GM23338 (cell line): ENCODE measurements around the gene TTLL6. TPM values are rescaled to one million over a fixed set of nuclear protein-coding genes. Genes with fewer than 3 reads are reported as not detected.

Source experiments
- ATAC-seq: fragments of 200-7000 bp; cut with Tn5 transposase; 3 replicates; pipeline ENCODE4 v1.9.1; 2020
- DNase-seq: peaks from one replicate; pipeline ENCODE4 v3.0.0-alpha.2; 2015; ENCODE audit warnings: low spot score
- H2AFZ ChIP-seq: fragments of 200-600 bp; sonication (generic); 2 replicates; pipeline ENCODE4 v1.8.0; 2016; ENCODE audit warnings: antibody characterized with exemption, mild to moderate bottlenecking, moderate library complexity
- H3F3A ChIP-seq: fragments of 200-600 bp; sonication (generic); replicated peaks from 2 replicates; pipeline ENCODE4 v1.8.0; 2017; ENCODE audit warnings: antibody characterized with exemption, mixed run types, low read depth
- H3K27ac ChIP-seq: fragments of 200-600 bp; sonication (generic); 2 replicates; pipeline ENCODE4 v1.6.1; 2016; ENCODE audit warnings: low read depth
- H3K27me3 ChIP-seq: fragments of 200-600 bp; sonication (generic); 2 replicates; pipeline ENCODE4 v1.8.0; 2016; ENCODE audit warnings: mild to moderate bottlenecking, mixed run types, moderate library complexity; ENCODE audit not compliant: insufficient read depth
- H3K36me3 ChIP-seq: fragments of 200-600 bp; sonication (generic); 2 replicates; pipeline ENCODE4 v1.8.0; 2016; ENCODE audit warnings: mild to moderate bottlenecking; ENCODE audit not compliant: insufficient read depth
- H3K4me1 ChIP-seq: fragments of 200-600 bp; sonication (generic); 2 replicates; pipeline ENCODE4 v1.8.0; 2016; ENCODE audit warnings: mild to moderate bottlenecking, moderate library complexity; ENCODE audit not compliant: insufficient read depth
- H3K4me2 ChIP-seq: fragments of 200-600 bp; sonication (generic); 2 replicates; pipeline ENCODE4 v1.7.1; 2017; ENCODE audit warnings: mixed run types
- H3K4me3 ChIP-seq: fragments of 200-600 bp; sonication (generic); 2 replicates; pipeline ENCODE4 v1.6.1; 2016; ENCODE audit warnings: mixed run types
- H3K79me2 ChIP-seq: fragments of 200-600 bp; sonication (generic); replicated peaks from 2 replicates; pipeline ENCODE4 v1.8.0; 2017; ENCODE audit warnings: mild to moderate bottlenecking; ENCODE audit not compliant: insufficient read depth
- H3K9me2 ChIP-seq: fragments of 200-600 bp; sonication (generic); 2 replicates; pipeline ENCODE4 v1.8.0; 2017; ENCODE audit not compliant: insufficient read depth
- H4K20me1 ChIP-seq: fragments of 200-600 bp; sonication (generic); replicated peaks from 2 replicates; pipeline ENCODE4 v1.8.0; 2017; ENCODE audit warnings: mild to moderate bottlenecking; ENCODE audit not compliant: insufficient read depth
- H3K27ac Mint-ChIP-seq: 2 replicates; pipeline ENCODE4 v1.8.0; 2020; ENCODE audit warnings: inconsistent platforms, mild to moderate bottlenecking, moderate library complexity, mixed read lengths
- H3K27me3 Mint-ChIP-seq: 3 replicates; pipeline ENCODE4 v1.8.0; 2022; ENCODE audit warnings: low read depth, mild to moderate bottlenecking, moderate library complexity, mixed read lengths, inconsistent platforms; ENCODE audit not compliant: insufficient read depth, poor library complexity
- H3K36me3 Mint-ChIP-seq: 3 replicates; pipeline ENCODE4 v1.8.0; 2021; ENCODE audit warnings: low read depth, mild to moderate bottlenecking, inconsistent platforms, moderate library complexity, mixed read lengths
- H3K4me1 Mint-ChIP-seq: 3 replicates; pipeline ENCODE4 v1.8.0; 2020; ENCODE audit warnings: mild to moderate bottlenecking, inconsistent platforms, mixed read lengths
- H3K4me3 Mint-ChIP-seq: 3 replicates; pipeline ENCODE4 v1.8.0; 2021; ENCODE audit warnings: moderate library complexity, mild to moderate bottlenecking, inconsistent platforms, mixed read lengths
- H3K9me3 Mint-ChIP-seq: 3 replicates; pipeline ENCODE4 v1.8.0; 2020; ENCODE audit warnings: moderate library complexity, mild to moderate bottlenecking, inconsistent platforms, mixed read lengths
- CREB1 ChIP-seq: fragments of 250-450 bp; sonication (Bioruptor Pico); IDR thresholded peaks from 2 replicates; pipeline ENCODE4 v1.5.0; 2020; ENCODE audit warnings: low read depth, mild to moderate bottlenecking, moderate library complexity
- EZH2 ChIP-seq: fragments of 200-600 bp; sonication (generic); IDR thresholded peaks from one replicate; pipeline ENCODE4 v1.8.0; 2017; ENCODE audit warnings: antibody characterized with exemption, mild to moderate bottlenecking, low read depth; ENCODE audit not compliant: unreplicated experiment
- NANOG ChIP-seq: IDR thresholded peaks from 2 replicates; pipeline ENCODE4 v1.6.1; 2016; ENCODE audit warnings: antibody characterized with exemption, borderline replicate concordance
- POLR2AphosphoS5 ChIP-seq: IDR thresholded peaks from 2 replicates; pipeline ENCODE4 v1.6.1; 2016; ENCODE audit warnings: antibody characterized with exemption, low read depth
- STAT1 ChIP-seq: IDR thresholded peaks from one replicate; pipeline ENCODE4 v1.6.1; 2016; ENCODE audit warnings: antibody characterized with exemption; ENCODE audit not compliant: unreplicated experiment
- polyA plus RNA-seq: library from polyadenylated mRNA; unstranded; fragments of >200 nt; fragmentation: Nextera tagmentation; extraction: Ambion mirVana; gene quantifications from 2 replicates; pipeline ENCODE4 v1.2.1, GENCODE V29; 2016
- total RNA-seq: library from RNA; depleted of rRNA; stranded (reverse); fragments of >200 nt; shearing (Covaris generic); gene quantifications from 2 replicates; pipeline ENCODE4 v1.2.3, GENCODE V29; 2014
- TF ChIP-seq, protein P1 (sequence below), 2 experiments: fragments of 200-600 bp in 1 of 2; sonication (generic) in 1 of 2; conservative IDR thresholded peaks; 2 replicates each; pipeline versions ENCODE4 v1.5.1 to v1.6.1; 2016 to 2017; ENCODE audit warnings: antibody characterized with exemption in 2 of 2, low read depth in 2 of 2, mild to moderate bottlenecking in 2 of 2, moderate library complexity in 1 of 2
- TF ChIP-seq, protein P2 (sequence below): IDR thresholded peaks from 2 replicates; pipeline ENCODE4 v1.6.1; 2016; ENCODE audit warnings: antibody characterized with exemption

Gene TTLL6
- total and polyA plus RNA-seq, 2 experiments from 2014 or later = 1.9 to 4.7 TPM

DNA sequence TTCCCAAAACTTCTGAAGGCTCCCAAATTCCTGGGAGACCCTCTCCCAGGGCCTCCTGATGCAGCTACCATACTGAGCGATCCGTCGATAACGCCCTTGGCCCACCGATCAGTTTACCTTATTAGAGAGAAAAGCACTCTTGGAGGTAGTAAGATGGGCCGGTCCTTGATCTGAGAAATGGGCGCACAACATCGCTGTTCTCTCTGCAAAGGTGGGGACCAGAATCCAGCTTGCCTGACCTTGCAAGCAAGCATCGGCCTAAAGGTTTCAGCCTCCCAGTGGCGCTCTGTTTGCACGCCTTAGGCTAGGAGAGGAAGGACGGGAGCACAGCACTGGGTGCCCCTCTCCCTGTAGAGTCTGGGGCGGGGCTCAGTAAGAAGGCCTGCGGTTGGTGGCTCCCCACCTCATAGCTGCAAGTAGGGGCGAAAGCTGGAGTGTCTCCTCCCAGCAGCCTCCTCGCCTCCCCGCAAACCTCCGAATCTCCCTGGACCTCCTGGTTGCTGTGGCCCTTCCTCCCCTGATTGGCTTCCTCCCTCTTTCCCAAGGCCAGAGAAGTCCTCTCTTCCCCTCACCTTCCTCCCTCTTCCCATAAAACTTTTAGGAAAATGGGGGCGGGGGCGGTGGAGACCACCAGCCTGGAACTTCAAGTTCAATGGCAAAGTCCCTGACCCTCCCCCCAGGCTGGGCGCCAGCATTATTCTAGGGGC is 94.7 kb downstream of the TTLL6 start, which contains the start of gene PRAC1:
Gene PRAC1, minus strand, starts transcription at position 318 of the 707 bp plus-strand sequence. Its CDS starts 126 bp downstream, at position 192.
- Histone ChIP-seq H3K27ac (no peak within 1 kb of the TSS), H3K36me3 (no peaks in the 10 kb centered on the region), H2AFZ (peak within 1 kb of the TSS; percentile 77), H3K9me2 (no peaks in the 10 kb centered on the region), H3K4me1 (peaks cover 43% of the 10 kb centered on the region), H3K79me2 (no peaks in the 10 kb centered on the region), H4K20me1 (peaks cover 35% of the 10 kb centered on the region), H3F3A (peaks cover 41% of the 10 kb centered on the region), H3K4me2 (peak within 1 kb of the TSS; percentile 84), H3K27me3 (peaks cover 100% of the 10 kb centered on the region), H3K4me3 (peak within 1 kb of the TSS; percentile 52)
- no peaks in the 10 kb centered on the region for H3K36me3 Mint-ChIP-seq
- ATAC-seq (peak; percentile 3), DNase-seq (peak; percentile 63)
- H3K27ac Mint-ChIP-seq = no peak within 1 kb of the TSS
- no peaks in the 10 kb centered on the region; the same call in 2 of the 3 replicates for H3K9me3 Mint-ChIP-seq
- H3K4me1 Mint-ChIP-seq = peaks cover 44% of the 10 kb centered on the region
- TF ChIP-seq NANOG (no peak), POLR2AphosphoS5 (no peak), CREB1 (CRISPR knock-in tag) (no peak), EZH2 (peak; percentile 84), STAT1 (no peak)
- TF ChIP-seq, protein P1, sequence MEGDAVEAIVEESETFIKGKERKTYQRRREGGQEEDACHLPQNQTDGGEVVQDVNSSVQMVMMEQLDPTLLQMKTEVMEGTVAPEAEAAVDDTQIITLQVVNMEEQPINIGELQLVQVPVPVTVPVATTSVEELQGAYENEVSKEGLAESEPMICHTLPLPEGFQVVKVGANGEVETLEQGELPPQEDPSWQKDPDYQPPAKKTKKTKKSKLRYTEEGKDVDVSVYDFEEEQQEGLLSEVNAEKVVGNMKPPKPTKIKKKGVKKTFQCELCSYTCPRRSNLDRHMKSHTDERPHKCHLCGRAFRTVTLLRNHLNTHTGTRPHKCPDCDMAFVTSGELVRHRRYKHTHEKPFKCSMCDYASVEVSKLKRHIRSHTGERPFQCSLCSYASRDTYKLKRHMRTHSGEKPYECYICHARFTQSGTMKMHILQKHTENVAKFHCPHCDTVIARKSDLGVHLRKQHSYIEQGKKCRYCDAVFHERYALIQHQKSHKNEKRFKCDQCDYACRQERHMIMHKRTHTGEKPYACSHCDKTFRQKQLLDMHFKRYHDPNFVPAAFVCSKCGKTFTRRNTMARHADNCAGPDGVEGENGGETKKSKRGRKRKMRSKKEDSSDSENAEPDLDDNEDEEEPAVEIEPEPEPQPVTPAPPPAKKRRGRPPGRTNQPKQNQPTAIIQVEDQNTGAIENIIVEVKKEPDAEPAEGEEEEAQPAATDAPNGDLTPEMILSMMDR (conservative IDR thresholded peaks at IDR 0.05; ENCODE audit: low read depth in 2 of 2) = no peak
- peak within 1 kb of the TSS; percentile 53 for H3K4me3 Mint-ChIP-seq
- peaks cover 100% of the 10 kb centered on the region for H3K27me3 Mint-ChIP-seq

DNA sequence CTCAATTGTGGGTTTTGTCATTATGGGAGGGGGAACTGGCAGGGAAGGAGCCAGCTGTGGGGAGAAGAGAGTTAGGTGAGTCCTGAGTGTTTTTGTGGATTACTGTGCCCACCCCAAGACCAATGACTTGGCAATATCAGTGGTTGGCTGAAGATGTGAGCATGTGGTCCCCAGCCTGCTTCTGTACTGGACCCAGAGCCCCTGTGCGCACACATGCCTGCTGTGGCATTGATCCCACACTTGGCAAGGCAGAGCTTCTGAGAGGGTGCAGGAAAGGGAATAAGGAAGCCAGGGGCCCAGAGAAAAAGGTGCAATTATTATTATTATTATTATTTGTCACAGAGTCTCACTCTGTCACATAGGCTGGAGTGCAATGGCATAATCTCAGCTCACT is 96.0 kb downstream of the TTLL6 start:
- H3K4me1 ChIP-seq = peaks cover 43% of the 10 kb centered on the region
- no peak overlapping the region for H3K27ac ChIP-seq
- H3K4me1 Mint-ChIP-seq = peaks cover 44% of the 10 kb centered on the region
- H3K4me3 Mint-ChIP-seq = no peak overlapping the region; the same call in 2 of the 3 replicates
- peak overlapping the region; percentile 75; the same call in 1 of the 2 replicates for H3K4me2 ChIP-seq
- H3K36me3 ChIP-seq = no peaks in the 10 kb centered on the region
- no peaks in the 10 kb centered on the region for H3K36me3 Mint-ChIP-seq
- no peaks in the 10 kb centered on the region; the same call in 2 of the 3 replicates for H3K9me3 Mint-ChIP-seq
- H3K79me2 ChIP-seq = no peaks in the 10 kb centered on the region
- TF ChIP-seq, protein P2, sequence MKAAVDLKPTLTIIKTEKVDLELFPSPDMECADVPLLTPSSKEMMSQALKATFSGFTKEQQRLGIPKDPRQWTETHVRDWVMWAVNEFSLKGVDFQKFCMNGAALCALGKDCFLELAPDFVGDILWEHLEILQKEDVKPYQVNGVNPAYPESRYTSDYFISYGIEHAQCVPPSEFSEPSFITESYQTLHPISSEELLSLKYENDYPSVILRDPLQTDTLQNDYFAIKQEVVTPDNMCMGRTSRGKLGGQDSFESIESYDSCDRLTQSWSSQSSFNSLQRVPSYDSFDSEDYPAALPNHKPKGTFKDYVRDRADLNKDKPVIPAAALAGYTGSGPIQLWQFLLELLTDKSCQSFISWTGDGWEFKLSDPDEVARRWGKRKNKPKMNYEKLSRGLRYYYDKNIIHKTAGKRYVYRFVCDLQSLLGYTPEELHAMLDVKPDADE = no peak
- peak; percentile 8 for TF ChIP-seq EZH2
- no peak overlapping the region for H3K27ac Mint-ChIP-seq
- ATAC-seq (no peak), DNase-seq (no peak)
- H3K27me3 ChIP-seq = peaks cover 100% of the 10 kb centered on the region
- no peak overlapping the region for H2AFZ ChIP-seq
- peaks cover 100% of the 10 kb centered on the region for H3K27me3 Mint-ChIP-seq
- H3F3A ChIP-seq = peaks cover 38% of the 10 kb centered on the region
- H3K4me3 ChIP-seq = no peak overlapping the region
- peaks cover 26% of the 10 kb centered on the region for H4K20me1 ChIP-seq
- no peaks in the 10 kb centered on the region for H3K9me2 ChIP-seq
